Measurements from ENCODE around the gene MAD1L1.

DNA sequence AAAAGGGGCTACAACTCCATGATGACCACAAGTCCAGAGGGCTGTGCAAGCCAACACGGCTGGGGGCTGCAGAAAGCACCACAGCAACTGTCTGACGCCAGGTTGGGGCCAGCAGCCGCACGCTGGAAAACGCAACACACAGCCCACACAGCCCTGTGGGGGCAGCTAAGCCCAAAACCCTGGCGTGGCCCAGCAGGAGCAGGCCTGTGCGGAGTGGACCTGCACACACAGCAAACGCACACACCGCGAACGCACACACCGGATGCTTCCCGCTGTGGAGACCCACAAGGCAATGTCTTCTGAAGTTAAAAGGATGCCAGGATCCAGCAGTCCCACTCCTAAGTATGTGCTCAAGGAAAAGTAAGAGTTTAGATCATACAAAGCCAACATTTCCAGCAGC lies 121.2 kb downstream of the MAD1L1 start:
- TF ChIP-seq, protein P1, sequence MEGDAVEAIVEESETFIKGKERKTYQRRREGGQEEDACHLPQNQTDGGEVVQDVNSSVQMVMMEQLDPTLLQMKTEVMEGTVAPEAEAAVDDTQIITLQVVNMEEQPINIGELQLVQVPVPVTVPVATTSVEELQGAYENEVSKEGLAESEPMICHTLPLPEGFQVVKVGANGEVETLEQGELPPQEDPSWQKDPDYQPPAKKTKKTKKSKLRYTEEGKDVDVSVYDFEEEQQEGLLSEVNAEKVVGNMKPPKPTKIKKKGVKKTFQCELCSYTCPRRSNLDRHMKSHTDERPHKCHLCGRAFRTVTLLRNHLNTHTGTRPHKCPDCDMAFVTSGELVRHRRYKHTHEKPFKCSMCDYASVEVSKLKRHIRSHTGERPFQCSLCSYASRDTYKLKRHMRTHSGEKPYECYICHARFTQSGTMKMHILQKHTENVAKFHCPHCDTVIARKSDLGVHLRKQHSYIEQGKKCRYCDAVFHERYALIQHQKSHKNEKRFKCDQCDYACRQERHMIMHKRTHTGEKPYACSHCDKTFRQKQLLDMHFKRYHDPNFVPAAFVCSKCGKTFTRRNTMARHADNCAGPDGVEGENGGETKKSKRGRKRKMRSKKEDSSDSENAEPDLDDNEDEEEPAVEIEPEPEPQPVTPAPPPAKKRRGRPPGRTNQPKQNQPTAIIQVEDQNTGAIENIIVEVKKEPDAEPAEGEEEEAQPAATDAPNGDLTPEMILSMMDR (IDR thresholded peaks at IDR 0.05; ENCODE audit: insufficient read depth, low read length, poor library complexity, severe bottlenecking): no peak
- TF ChIP-seq EZH2phosphoT487 (conservative IDR thresholded peaks at IDR 0.05; ENCODE audit: low read length): no peak
